GM19025 (cell line): Measurements from ENCODE around the gene CDIP1.

Experiments
- ATAC-seq: cut with Tn5 transposase; IDR thresholded peaks from one replicate; pipeline ENCODE4 v1.9.1; 2021; ENCODE audit warnings: mild to moderate bottlenecking, low read depth, moderate library complexity; ENCODE audit not compliant: unreplicated experiment

CDIP1 gene

GRCh38 chr16:4544473-4544872 is 5.9 kb upstream of the CDIP1 start:
- ATAC-seq = no peak

- ATAC-seq = no peak
Measured at GRCh38 chr16:4539716-4540284, 1.2 kb upstream of the CDIP1 start.

- peak; percentile 16 for ATAC-seq
Measured at GRCh38 chr16:4537376-4538343, 913 bp downstream of the CDIP1 start.

- no peak for ATAC-seq
Measured at GRCh38 chr16:4536391-4537106, 2.0 kb downstream of the CDIP1 start.

GRCh38 chr16:4535627-4536108 is 2.9 kb downstream of the CDIP1 start:
- no peak for ATAC-seq

- no peak for ATAC-seq
Measured at GRCh38 chr16:4534151-4534790, 4.3 kb downstream of the CDIP1 start.

- no peak for ATAC-seq
Measured at GRCh38 chr16:4533490-4533889, 5.1 kb downstream of the CDIP1 start.

- ATAC-seq = no peak
Measured at GRCh38 chr16:4532238-4532637, 6.3 kb downstream of the CDIP1 start.

- no peak for ATAC-seq
Measured at GRCh38 chr16:4531811-4532210, 6.8 kb downstream of the CDIP1 start.

GRCh38 chr16:4529085-4530060 is 9.2 kb downstream of the CDIP1 start:
- no peak for ATAC-seq

GRCh38 chr16:4525634-4526277 is 12.8 kb downstream of the CDIP1 start:
- no peak for ATAC-seq

- ATAC-seq = no peak
Measured at GRCh38 chr16:4525069-4525468, 13.5 kb downstream of the CDIP1 start.

GRCh38 chr16:4524571-4524970 is 14.0 kb downstream of the CDIP1 start:
- no peak for ATAC-seq

GRCh38 chr16:4523686-4524085 is 14.9 kb downstream of the CDIP1 start:
- ATAC-seq = no peak

- no peak for ATAC-seq
Measured at GRCh38 chr16:4522051-4522581, 16.5 kb downstream of the CDIP1 start.

- ATAC-seq = no peak
Measured at GRCh38 chr16:4520913-4521312, 17.7 kb downstream of the CDIP1 start.

- no peak for ATAC-seq
Measured at GRCh38 chr16:4519274-4520058, 19.1 kb downstream of the CDIP1 start.
